Activated CD8-positive, alpha-beta memory T cell treated with anti-CD3 and anti-CD28 coated beads for 24 hours (primary cell): Measurements from ENCODE around the gene SIK2.

Source experiments
- DNase-seq: peaks from one replicate; pipeline ENCODE4 v3.0.0-alpha.2; 2020

Gene SIK2

DNA sequence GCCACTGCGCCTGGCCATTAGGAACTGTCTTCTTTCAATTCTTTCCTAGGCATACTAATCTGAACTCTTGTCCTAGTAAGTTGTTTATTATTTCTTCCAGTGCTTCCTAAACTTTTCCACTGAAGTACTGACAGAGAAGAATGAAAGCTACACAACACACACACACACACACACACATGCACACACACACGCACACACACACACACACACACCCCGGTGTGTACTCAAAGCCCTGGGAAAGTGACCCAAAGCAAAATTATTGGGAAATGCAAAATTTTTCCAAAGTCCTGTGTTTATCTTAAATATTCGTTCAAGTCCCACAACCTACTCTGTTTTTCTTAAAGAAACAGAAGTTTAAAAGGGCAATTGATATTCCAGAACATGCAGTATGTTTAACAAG lies 19.4 kb upstream of the SIK2 start:
- DNase-seq, result no peak

DNA sequence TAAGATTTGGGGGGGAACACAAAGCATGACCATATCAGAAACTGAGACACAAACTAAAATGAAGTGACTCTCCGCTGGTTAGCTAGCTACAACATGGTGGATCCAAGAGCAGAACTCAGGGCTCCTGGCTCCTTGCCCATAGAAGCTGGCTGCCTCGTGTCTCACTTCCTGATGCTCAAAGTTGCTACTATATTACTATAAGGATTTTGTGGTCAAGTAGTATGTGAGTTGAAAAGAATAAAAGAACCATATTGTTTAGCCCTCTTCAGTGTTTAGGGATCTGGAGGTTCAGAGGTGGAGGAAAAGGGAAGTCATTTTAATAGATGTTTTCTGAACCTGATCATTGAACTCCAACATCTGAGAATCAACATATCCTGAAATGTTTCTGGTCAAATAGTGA lies 16.9 kb upstream of the SIK2 start:
- DNase-seq, result no peak

DNA sequence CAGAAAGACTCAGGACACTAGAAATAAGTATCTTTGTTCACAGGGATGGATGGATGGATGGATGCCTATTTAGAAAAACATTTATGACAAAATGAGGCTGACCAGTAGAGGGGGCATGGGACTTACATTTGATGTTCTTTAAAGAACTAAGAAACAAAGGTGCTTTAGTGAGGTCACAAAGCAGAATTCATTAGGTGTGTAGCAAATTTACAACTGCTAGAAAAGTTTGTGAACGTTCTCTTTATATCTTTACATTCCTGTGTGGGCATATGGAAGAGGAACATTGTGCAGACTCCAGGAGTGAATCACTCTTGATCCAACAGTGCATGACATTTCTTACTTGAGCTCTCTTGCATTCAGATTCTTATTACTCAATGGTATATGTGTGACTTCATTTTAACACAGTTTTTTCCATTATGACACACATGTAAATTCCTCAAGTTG lies 15.8 kb upstream of the SIK2 start:
- no peak for DNase-seq

- no peak for DNase-seq
Measured at GRCh38 chr11:111589114-111589513, 13.1 kb upstream of the SIK2 start.

- no peak for DNase-seq
Measured at GRCh38 chr11:111589886-111590499, 12.3 kb upstream of the SIK2 start.

GRCh38 chr11:111591187-111591960 lies 10.9 kb upstream of the SIK2 start:
- DNase-seq, result no peak

DNA sequence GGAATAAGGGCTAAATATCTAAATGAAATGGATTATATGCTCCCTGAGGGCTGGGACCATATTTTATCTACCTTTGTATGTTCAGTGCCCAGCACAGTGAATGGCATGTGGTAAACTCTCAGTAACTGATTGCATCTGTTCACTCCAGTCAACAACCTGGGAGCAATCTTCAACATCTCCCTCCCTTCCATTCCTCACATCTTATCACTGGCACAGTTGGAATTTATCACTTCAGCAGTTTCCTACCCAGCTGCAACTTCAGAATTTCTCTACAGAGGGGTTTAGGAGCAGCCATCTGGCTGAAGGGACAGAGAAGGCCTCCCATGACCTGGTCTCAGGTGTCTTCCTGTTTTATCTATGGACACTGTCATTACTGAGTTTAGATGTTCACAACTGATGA lies 9.8 kb upstream of the SIK2 start:
- no peak for DNase-seq

GRCh38 chr11:111596319-111596718 lies 5.9 kb upstream of the SIK2 start:
- no peak for DNase-seq

GRCh38 chr11:111598148-111598547 lies 4.1 kb upstream of the SIK2 start:
- no peak for DNase-seq

- DNase-seq, result no peak
Measured at GRCh38 chr11:111598559-111598958, 3.7 kb upstream of the SIK2 start.

DNA sequence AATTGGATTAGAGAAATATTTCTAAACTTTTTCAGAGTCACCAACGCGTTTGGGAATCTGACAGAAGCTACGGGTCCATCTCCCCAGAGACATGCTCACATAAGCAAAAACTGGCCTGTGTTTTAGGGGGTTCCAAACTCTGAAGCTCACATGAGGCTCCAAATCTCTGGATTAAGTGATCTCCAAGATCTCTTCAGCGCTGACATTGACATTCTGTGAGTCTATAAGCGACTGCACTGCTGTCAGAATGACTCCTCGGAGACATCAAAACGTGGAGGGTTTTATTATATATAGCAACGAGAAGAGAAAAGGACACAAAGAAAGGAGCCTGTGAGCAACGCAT lies 642 bp upstream of the SIK2 start:
- DNase-seq, result no peak

DNA sequence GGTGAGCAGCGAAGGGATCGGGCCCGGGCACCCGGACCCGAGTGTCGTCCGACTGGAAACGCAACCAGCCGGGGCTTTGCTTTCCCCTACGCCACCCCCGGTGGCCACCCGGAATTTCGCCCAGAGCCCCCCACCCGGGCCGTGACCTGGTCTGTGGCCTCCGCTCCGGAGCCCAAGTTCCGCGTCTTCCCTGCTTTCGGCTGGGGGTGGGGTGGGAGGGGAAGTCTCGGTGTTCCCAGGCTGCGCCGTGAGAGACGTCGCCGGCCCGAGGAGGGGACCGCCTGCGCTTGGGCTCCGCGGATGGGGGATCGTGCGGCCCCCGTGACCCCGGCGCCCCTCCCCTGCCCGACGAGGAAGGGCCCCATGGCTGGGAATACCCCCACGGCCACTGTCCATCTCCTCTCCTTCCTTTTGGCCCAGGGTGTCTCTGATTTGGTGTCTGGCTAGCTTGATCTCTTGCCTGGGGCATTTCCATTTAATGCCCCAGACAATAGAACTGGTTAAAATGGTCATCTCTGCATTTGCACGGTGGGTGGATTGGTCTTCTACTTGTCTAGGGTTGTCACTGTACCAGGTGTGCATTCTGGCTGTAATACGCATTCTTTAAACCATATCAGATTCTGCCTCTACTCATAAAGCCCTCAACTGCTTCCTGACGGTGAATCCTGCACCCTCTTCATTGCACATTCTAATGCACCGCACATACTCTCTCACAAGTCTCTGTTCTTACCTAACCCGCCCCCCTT lies 789 bp downstream of the SIK2 start:
- DNase-seq, result no peak

- no peak for DNase-seq
Measured at GRCh38 chr11:111603611-111604130, 1.4 kb downstream of the SIK2 start.

DNA sequence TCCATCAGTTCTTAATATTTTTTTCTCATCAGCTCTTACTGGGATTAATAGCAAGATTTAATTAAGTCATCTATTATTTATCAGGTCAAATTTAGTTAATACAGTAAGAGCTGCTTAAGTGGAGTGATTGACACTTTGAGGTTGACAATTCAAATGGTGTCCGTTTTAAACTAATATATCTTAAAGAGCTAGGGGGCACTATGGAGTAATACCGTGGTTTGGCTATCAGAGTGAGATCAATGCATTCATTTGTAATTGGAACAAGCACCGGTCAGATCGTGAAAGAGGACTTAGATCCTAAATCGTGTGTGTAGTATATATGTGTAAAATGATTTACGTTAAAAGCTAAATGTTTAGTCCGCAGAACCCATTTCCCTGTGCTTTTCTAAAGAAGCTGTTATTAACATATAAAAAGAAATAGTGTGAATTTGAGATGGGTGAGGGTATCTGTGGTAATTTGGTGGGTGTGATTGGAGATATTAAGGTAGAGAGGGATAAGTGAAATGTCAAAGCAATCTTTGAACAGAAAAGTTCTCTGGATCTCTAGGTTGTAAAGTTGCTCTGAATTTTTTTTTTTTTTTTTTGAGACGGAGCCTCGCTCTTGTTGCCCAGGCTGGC lies 2.3 kb downstream of the SIK2 start:
- DNase-seq, result no peak

- DNase-seq, result no peak
Measured at GRCh38 chr11:111605681-111606080, 3.4 kb downstream of the SIK2 start.

- DNase-seq, result no peak
Measured at GRCh38 chr11:111606986-111607385, 4.7 kb downstream of the SIK2 start.

GRCh38 chr11:111607751-111608150 lies 5.5 kb downstream of the SIK2 start:
- no peak for DNase-seq

DNA sequence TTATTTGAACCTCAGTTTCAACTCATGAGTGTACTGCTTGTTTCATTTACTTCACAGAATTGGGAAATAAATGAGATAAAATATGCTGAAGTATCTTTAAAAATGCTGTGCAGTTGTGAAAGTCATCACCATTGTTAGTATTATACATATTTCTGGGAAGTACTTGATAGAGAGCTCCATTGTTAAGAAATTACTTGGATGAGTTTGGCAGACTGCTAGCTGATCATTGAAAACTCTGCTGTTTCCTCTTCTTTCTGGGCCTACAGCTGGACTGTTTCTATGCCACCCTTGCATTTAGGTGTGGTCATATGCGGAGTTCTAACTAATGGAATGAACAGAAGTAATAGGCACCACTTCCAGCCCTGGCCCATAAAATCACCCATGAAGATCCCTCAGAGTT lies 10.0 kb downstream of the SIK2 start:
- DNase-seq, result no peak

GRCh38 chr11:111617286-111617685 lies 15.0 kb downstream of the SIK2 start:
- no peak for DNase-seq

DNA sequence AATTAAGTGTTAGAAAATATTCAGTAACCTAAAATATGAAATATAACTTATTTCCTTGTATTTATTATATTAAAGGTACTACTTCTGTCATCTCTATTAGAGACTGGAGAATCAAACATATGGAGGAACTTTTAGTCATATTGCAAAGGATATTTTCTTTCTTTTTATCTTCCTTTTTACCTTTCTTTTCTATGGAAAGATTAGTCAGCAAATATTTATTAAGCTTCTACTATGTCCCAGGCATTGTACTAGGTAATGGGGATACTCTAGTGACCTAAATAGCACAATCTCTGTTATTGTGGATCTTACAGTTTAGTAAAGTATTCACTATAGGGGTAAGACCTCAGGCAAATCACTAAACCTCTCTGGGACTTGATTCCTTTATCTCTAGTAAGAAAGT lies 18.3 kb downstream of the SIK2 start:
- no peak for DNase-seq

DNA sequence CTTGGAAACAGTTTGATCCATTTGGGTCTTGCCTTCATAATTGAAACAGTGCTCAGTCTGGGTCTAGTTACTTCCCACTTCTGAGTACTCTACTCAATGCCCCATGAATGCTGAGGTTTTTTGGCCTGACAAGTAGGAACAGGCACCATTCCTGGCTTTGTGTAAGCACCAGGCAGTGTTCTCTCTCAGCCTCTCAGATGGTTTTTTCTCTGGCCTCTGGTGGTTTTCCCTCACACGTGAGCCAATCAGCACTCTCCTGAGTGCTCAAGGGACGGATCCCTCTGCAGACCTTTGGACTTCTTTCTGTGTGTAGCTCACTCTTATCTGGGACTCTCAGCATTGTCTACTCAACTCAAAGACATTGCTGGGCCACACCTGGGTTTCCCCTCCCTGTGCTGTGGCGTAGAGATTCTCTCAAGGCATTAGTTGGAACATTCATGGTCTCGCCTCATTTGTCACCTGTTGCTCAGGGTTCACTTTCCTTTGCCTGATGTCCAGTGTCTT lies 21.3 kb downstream of the SIK2 start:
- no peak for DNase-seq

DNA sequence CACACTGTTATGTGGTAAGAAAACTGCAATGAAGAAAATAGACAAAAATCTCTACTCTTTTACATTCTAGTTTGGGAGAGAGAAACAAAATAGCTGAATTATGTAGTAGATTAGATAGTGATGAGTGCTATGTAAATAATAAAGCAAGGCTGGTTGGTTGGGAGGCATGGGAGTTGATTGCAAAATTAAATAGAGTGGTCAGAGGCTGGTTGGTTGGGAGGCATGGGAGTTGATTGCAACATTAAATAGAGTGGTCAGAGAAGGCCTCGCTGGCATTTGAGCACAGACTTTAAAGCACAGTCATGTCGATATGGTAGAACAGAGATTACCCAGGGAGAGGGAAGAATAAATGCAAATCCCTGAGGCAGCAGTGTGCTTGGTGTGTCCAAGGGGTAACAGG lies 22.4 kb downstream of the SIK2 start:
- DNase-seq, result no peak

DNA sequence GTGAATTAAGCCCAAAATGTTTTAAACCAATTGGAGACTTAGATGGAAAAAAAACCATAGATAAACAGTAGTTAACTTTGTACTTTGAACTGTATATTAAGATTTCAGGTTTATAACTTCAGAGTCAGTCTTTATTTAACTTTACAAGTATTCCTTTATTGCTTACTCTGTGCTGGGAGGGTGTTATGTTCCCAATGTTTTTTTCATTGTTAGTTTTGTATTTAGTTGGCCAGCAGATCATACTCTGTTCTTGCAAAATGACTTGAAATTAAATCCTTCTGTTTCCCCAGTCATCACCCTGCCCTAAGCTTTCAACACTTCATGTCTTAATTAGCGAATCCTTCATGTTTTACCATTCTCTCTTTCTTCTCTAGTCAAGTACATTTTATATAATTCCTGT lies 25.3 kb downstream of the SIK2 start:
- no peak for DNase-seq
